GM19193 (cell line): Measurements from ENCODE around the gene MLLT3.

ENCODE experiments used
- POLR2A ChIP-seq: IDR thresholded peaks from 4 replicates; pipeline ENCODE4 v1.6.1; 2011; ENCODE audit not compliant: insufficient read depth, insufficient read length; ENCODE audit errors: extremely low read depth

Gene MLLT3

DNA sequence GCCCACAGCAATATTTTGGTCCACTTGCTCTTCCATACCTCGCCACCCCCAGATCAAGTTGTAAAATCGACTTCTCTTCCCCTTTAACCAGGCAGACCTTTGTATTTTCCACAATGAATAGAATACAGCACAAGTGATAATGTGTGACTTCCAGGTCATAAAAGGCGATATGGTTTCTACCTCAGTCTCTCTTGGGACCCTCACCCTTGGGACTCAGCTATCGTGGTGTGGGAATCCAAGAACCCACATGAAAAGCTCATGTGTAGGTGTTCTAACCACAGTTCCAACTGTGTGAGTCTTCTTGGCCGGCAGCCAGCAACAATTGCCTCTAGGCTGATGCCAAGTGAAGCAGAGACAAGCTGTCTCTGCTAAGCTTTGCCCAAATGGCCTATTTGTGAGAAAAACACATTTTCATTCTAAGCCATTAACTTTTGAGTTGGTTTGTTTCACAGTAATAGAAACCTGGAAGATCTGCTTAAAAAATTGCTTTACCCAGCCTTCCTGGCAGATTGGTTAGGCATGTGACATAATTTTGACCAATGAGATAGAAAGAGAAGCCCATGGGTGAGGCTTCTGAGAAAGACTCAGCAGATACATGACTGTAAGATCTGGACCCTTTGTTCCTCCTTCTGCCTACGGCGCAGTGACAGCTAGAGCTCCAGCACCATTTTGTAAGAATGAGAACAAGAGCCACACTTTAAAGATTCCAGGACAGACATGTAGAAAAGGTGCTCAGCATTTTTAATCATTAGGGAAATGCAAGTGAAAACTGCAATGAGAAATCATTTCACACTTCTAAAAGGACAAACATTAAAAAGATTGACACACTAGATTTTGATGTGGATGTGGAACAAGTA lies 18.3 kb upstream of the MLLT3 start:
- TF ChIP-seq POLR2A: no peak

DNA sequence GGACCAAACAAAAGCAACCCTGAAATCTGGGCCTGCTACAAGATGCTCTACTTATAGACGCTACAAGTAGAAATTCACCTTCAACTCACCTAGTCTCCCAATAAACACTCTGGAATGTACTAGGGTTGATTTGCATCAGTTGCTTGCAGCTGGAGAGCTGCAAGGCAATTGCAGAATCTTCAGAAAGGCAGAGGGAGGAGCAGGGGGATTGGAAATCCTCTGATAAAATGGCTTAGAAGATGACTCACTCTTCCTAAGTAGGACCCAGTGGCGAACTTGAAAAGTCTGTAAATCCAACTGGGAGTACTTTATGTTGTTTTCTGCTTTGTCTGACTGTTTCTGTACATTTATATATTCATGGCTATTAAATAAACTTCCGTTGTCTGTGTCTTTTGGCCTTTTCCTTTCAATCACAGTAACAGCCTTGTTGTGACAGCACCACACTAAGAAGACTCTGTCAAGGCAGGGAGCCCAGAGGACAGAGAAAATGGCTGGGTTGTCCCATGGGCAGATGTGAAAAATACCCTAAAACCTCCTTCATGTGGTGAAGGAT lies 14.7 kb upstream of the MLLT3 start:
- no peak for TF ChIP-seq POLR2A

DNA sequence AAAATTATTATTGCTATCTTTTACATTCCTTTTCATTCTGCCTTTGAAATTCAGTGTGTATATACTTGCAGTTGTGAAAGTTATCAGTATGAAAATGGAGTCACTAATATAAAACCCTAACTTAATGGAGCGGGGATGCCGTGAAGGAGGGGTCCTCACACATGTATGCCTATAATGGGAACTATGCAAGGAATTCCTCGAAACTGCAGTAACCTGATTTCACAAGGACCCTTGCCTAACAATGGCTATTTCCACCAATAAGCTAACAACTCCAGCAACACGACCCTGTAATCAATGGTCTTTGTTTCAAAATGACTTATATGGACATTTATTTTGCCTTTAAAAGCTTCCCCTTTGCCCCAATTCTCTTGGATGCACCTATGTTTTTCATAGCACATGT lies 12.6 kb upstream of the MLLT3 start:
- no peak for TF ChIP-seq POLR2A

DNA sequence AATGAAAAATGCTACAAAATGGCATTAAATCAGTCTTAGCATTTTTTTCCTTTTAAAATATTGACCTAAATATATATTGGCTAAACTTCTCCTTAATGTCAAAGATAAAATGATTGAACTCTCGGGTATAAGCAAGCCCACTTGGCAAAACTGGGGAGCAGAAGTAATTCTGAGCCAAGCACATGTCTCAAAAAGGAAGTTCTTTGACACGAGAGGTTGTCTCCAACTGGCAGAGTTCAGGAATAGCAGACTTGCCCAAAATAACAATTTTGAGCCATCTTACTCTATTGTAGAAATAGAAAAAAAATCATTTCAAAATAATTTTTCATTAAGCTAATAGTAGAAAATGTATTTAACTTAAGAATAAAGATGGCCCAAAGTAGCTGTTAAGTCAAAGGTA lies 10.4 kb upstream of the MLLT3 start:
- no peak for TF ChIP-seq POLR2A

DNA sequence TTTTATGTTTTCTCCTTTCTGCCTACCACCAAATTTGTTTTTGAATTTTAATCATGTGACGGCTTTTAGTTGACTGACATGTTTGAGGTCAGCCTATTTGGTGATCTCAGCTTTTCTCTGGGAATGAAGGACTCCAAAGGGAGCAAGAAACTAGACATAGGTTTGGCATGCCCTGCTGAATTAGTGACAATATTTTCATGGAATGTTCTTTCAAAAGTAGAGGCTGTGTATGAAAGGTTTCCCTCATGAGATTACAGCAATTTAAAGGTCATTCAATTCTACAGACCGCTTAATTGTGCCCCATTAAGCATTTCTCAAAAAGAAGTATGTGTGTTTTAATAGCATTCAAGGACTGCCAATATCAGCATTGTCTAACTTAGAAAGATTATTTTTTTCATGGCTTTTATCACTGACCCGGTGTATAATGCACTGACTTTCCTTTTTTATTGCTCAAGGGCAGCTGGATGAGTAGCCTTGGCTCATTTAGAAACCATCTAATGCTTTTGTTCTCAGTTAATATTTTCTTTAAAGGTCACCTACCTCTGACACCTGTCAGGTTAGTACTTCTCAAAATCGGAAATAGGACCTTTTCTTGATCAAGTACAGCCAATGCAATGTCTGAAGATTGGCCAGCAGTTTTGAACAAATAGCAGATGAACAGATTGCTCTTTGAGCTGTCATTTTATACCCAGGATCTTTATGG lies 8.1 kb upstream of the MLLT3 start:
- TF ChIP-seq POLR2A: no peak

DNA sequence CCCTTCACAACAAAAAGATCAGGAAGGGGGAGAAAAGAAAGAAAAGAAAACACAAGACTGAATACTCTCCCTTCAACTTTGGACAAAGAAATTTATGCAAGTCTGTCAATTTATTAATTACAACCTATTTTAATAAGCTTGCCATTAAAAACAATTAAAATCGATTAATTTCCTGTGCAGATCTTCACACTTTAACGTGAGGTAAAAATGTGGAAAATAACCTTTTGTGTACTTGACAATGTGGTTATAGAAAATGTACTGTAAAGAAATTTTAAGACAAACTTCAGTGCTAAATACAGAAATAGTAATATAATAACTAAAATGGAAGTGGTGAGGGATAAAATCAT lies 2.7 kb upstream of the MLLT3 start:
- TF ChIP-seq POLR2A: no peak

DNA sequence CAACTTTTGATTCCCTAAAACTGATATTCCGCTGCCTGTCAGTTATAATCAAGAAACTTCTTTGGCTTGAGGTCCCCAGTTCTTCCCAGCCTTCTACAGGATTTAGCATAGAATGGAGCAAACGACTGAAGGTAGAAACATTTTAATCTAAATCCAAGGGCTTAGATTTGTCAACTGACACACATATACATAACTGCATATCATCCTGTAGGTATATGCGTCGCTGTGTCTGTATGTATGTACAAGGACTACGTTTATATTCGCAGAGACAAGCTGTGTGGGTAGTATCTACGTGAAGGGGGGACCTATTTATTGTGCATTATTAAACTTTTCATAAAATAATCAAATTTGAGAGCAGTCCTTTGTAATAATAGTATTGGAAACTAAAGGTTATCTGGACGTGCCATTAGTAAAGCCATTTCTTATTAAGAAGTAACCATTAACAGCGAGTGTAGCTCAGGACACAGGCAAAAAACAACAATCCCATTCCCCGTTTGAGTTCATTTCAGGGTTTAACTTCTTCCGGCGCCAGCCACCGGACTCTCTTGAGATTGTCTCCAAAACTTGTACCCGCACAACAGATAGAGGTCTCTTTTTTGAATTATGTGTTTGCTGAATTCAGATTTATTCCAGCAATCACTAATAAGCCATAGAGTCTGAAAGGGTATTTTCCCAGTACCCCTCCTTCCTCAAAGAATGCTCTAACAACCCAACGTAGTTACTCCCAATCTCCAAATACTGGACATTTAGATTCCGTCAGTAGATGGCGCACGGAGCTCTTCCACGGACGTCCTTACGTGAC lies 2.1 kb upstream of the MLLT3 start:
- no peak for TF ChIP-seq POLR2A

DNA sequence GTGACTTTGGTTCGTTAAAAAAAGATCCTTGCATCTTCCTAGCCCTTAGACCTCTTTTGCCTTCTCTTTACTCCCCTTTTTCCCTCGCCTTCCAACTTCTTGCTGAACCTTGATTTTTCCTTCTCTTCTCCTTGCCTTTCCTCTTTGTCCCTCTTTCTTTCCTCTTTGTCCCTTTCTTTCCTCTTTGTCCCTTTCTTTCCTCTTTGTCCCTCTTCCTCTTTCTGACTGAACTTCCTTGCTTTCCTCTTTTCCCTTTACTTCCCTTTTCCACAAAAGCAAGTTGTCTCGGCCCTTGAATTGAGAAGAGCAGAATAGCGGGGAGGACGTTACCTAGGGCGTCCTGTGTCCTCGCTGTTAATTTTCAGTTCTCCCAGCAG lies 1.4 kb upstream of the MLLT3 start:
- TF ChIP-seq POLR2A: no peak

DNA sequence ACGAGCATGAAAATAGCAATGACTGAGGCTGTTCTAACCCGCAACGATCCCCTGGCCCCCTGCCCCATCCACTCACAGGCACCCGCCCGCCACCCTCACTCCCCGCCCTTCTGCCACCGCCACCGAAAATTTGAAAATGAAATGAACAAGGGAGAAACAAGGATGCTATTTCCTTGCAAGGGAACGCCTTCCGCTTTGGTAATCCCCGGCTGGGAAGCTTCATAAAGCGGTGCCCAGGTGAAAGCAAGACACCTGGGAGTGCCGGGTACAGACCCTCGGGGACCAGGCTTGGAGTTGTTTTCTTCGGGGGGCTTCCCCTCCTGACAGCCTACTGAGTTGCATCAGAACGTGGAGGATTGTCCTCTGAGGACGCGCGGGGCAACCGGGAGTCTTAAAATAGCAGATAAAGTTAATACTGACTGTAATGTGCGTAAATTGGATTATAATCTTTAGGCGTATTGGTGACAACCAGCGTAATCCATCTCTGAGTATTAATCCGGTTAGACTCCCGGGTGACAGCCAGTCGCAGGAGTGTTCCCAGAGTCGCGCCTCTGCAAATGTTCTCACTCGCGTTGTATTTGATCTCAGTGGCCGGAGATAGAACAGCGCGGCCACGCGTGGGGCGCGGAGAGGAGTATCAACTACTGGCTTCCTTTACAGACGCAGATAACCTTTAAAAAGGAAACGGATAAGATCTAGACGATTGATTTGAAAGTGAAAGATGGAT lies 885 bp upstream of the MLLT3 start:
- TF ChIP-seq POLR2A: peak; percentile 37

DNA sequence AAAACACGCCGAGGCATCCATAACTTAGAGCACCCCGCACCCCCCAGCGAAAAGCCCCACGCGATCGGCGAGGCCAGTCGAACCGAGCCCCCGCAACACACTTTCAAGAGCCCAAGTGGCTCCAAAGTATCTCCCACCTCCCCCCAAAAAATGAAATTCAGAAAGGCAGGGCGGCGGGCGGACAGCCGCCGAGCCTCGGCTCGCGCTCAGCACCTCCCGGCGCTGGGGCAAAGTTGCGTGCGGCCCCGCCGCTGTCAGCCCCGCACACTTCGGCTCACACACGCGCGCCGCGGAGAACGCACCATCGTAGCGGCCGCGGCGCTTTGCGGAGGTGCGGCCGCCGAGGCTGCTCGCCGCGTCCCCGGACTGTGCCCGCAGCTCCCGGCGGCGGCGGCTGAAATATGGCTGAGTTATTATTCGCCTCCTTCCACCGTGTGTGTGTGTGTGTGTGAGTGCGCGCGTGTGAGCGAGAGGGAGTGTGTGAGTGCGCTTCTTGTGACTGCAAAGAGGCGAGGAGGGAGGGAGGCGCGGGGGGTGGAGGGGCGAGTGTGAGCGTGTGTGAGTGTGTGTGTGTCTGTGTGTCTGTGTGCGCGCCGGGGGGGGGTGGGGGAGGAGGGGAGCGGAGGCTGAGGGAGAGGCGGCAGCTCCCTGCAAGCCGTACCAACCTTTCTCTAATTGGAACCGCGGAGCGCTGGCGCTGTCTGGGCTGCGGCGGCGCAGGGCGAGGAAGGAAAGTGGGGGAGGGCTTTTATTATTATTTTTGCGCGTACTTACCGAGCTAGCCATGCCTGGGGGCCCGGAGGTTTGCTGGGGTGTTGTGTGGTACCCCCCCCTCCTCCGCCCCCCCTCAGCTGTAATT lies 599 bp downstream of the MLLT3 start:
- TF ChIP-seq POLR2A: no peak

DNA sequence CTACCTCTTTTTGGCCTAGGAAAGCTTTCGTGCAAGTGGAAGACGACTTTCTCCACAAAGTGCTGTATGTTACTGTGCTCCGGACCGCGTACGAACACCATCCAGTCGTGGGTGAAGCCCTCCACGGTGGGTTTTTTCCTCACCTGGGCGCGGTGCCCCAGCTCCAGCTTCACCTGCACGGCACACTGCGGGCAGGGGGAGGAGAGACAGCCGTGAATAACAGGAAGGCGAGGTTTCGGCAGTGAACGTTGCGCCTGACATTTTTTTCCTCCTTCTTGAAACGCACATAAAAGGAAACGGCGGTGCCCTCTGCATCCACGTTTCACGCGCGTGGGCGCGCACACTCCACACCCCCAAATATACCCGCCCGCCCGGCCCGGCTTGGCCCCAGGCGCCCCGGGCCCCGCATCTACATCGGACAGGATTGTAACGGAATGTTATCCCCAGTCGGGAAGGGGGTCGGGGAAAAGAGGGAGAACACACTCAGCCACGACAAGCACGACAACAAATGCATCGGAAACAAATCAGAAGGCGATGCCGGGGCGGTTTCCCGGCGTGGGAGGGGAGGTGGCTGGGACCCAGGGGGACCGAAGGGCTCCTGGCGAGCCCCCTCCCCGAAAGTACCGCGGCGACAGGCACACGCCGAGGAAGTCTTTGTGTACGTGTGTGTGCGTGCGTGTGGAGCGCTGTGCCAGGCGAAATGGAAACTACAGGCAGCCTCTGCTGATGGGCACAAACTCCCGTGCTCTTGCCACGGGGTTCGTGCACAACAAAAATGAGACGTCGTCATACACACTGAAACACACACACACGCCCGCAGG lies 1.4 kb downstream of the MLLT3 start:
- TF ChIP-seq POLR2A: peak; percentile 4

DNA sequence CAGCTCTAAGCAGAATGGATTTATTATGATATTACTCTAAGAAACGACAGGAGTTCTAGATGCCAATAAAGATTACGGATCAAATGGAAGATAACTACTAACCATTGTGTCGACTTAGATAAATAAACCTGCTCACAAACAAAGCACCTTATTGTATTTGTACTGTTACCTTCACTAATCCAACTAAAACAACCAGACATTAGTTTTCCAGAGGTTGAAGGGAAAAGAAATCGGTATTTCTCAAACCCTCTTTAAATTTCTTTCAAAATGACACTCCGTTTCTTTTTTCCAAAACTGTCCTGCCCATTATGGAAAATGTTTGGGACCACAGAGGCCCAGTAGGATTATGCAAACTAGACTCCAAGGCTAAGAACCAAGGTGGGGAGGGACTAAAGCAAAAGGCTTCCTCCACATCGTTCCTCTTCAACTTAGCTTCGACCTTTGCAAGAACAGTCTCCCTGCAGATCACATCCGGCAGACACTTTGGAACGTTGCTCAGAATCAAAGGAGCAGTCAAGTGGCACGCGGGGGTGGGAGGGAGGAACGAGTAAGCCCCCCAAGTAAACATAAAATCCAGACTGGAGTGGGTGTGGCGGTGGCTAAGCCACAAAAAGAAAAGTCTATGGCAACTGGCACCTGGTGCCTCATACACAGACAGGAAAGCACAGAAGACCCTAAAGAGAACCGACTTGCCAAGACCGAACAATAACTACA lies 2.7 kb downstream of the MLLT3 start:
- no peak for TF ChIP-seq POLR2A
